ENCODE measurements around the gene GRAMD1A.

DNA sequence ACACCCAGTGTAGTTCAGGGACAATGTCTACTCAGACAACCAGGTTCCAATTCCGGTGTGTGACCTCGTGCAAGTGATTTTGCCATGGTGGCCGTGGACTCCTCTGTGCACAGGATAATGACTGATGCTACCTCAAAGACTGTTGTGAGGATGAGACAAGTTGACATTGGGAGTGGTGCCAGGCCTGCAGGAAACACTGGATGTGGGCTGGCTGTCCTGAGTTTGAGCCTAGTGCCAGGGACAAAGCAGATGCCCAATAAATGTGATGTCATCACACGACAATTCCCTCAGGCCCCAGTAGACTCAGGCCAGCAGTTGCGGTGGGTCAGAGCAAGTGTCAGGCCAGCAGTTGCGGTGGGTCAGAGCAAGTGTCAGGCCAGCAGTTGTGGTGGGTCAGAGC, 24.0 kb downstream of the GRAMD1A start:
- TF ChIP-seq, protein P1, sequence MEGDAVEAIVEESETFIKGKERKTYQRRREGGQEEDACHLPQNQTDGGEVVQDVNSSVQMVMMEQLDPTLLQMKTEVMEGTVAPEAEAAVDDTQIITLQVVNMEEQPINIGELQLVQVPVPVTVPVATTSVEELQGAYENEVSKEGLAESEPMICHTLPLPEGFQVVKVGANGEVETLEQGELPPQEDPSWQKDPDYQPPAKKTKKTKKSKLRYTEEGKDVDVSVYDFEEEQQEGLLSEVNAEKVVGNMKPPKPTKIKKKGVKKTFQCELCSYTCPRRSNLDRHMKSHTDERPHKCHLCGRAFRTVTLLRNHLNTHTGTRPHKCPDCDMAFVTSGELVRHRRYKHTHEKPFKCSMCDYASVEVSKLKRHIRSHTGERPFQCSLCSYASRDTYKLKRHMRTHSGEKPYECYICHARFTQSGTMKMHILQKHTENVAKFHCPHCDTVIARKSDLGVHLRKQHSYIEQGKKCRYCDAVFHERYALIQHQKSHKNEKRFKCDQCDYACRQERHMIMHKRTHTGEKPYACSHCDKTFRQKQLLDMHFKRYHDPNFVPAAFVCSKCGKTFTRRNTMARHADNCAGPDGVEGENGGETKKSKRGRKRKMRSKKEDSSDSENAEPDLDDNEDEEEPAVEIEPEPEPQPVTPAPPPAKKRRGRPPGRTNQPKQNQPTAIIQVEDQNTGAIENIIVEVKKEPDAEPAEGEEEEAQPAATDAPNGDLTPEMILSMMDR (IDR thresholded peaks at IDR 0.05): no peak
- no peak for TF ChIP-seq POLR2AphosphoS5 (IDR thresholded peaks at IDR 0.05)

Measured in breast epithelium (tissue), 3 donors.